ENCODE data around the gene MYH14. TPM values are rescaled to one million over a fixed set of nuclear protein-coding genes. Genes with fewer than 3 reads are reported as not detected.

MYH14 gene
- total RNA-seq, 1 experiment from 2014 or later: not detected

GRCh38 chr19:50358483-50359327 is 155.3 kb downstream of the MYH14 start:
- DNase-seq (ENCODE audit: low read depth): no peak

- DNase-seq (ENCODE audit: low read depth): no peak
Measured at GRCh38 chr19:50359328-50359818, 156.0 kb downstream of the MYH14 start.

Small RNA genes within 50 kb of the gene (small RNA-seq; reads per million reads assigned to genes)
- not detected for gene RF00017

Other genes starting within 250 kb of the MYH14 start
- gene SIGLEC11, start 242.4 kb upstream of the MYH14 start, total RNA-seq (2014; rRNA removed; shearing (Covaris generic)): not detected in 2 replicates
- 18.9 and 20.9 TPM in 2 replicates for gene VRK3, start 178.2 kb upstream of the MYH14 start, total RNA-seq (2014; rRNA removed; shearing (Covaris generic))
- gene ZNF473, start 177.6 kb upstream of the MYH14 start, total RNA-seq (2014; rRNA removed; shearing (Covaris generic)): 10.1 and 10.4 TPM in 2 replicates
- gene IZUMO2, start 40.3 kb upstream of the MYH14 start, total RNA-seq (2014; rRNA removed; shearing (Covaris generic)): not detected in 2 replicates
- not detected in 2 replicates for gene KCNC3, start 125.8 kb downstream of the MYH14 start, total RNA-seq (2014; rRNA removed; shearing (Covaris generic))
- not detected in 2 replicates for gene NAPSA, start 162.0 kb downstream of the MYH14 start, total RNA-seq (2014; rRNA removed; shearing (Covaris generic))
- 96.1 and 98.3 TPM in 2 replicates for gene NR1H2, start 172.8 kb downstream of the MYH14 start, total RNA-seq (2014; rRNA removed; shearing (Covaris generic))
- 173 and 185 TPM in 2 replicates for gene POLD1, start 180.7 kb downstream of the MYH14 start, total RNA-seq (2014; rRNA removed; shearing (Covaris generic))
- 0.43 TPM in 1 of 2 replicates, not detected in the other for gene SPIB, start 215.3 kb downstream of the MYH14 start, total RNA-seq (2014; rRNA removed; shearing (Covaris generic))
- 0.07 TPM in 1 of 2 replicates, not detected in the other for gene MYBPC2, start 229.3 kb downstream of the MYH14 start, total RNA-seq (2014; rRNA removed; shearing (Covaris generic))